Adrenal gland (tissue), 5 donors: ENCODE measurements around the gene ALOX5.

Experiments used
- POLR2A ChIP-seq, 2 donors: fragments of 450-650 bp; IDR thresholded peaks; one replicate each; pipeline ENCODE4 v1.6.1; 2017; ENCODE audit warnings: antibody characterized with exemption in 2 of 2, mild to moderate bottlenecking in 2 of 2, moderate library complexity in 1 of 2
- TF ChIP-seq, protein P1 (sequence below), 6 experiments: fragments of 450-650 bp in 4 of 6; fragments of 200-600 bp in 2 of 6; sonication (generic) in 1 of 6; IDR thresholded peaks; 1 replicate in 5 of 6; 2 replicates in 1 of 6; pipeline versions ENCODE4 v1.5.1 to v1.8.0; 2016 to 2021; ENCODE audit warnings: antibody characterized with exemption in 6 of 6, mild to moderate bottlenecking in 2 of 6, moderate library complexity in 1 of 6
- donor health status: DM: no; HTN: no; CAD: no.

DNA sequence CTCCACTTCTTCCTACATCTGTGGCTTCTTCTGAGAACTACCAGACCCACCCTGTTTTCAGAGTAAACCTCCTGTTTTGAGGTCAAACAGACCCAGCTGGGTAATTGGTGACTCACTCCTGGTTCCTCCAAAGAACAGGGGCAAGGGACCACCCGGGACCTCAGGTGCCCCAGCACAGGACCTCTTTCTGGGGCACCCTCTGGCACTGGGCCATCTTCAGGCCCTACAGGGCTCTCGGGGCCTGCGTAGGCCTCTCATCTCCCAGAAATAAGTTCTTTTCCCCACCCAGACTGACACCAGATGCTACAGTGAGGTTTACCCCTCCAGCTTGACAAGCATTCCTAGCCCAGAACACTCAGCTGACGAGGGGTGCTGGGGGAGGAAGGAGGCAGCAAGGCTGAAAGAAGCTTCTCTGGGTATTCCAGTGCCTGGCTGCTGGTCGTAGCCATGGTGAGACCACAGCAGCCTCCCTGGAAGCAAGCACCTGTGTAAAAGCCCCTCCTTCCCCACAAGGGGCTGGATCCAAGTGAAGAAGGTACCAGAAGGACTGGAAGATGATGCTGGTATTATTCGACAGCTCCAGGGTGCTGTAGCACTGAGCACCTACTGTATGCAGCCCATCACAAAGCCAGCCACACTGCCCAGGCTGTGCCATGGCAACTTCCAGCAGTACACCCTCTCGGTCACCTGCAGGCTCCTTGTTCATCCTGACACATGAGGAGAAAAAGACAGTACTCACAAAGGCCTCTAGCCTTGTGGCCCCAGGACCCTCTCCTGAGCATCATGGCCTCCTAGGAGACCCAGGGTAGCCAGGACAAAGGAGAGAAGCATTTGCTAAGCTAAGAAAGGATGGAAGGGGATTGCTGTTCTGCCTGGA lies 47.4 kb downstream of the ALOX5 start:
- TF ChIP-seq, protein P1, sequence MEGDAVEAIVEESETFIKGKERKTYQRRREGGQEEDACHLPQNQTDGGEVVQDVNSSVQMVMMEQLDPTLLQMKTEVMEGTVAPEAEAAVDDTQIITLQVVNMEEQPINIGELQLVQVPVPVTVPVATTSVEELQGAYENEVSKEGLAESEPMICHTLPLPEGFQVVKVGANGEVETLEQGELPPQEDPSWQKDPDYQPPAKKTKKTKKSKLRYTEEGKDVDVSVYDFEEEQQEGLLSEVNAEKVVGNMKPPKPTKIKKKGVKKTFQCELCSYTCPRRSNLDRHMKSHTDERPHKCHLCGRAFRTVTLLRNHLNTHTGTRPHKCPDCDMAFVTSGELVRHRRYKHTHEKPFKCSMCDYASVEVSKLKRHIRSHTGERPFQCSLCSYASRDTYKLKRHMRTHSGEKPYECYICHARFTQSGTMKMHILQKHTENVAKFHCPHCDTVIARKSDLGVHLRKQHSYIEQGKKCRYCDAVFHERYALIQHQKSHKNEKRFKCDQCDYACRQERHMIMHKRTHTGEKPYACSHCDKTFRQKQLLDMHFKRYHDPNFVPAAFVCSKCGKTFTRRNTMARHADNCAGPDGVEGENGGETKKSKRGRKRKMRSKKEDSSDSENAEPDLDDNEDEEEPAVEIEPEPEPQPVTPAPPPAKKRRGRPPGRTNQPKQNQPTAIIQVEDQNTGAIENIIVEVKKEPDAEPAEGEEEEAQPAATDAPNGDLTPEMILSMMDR (IDR thresholded peaks at IDR 0.05): no peak
- TF ChIP-seq POLR2A (IDR thresholded peaks at IDR 0.05): no peak
